Psoas muscle (tissue), 8 donors: ENCODE data around the gene CCNQ. TPM values are rescaled to one million over a fixed set of nuclear protein-coding genes. Genes with fewer than 3 reads are reported as not detected.

Source experiments
- ATAC-seq, 4 donors: fragments of 200-7000 bp; cut with Tn5 transposase; one replicate each; pipeline ENCODE4 v1.9.1; 2020; ENCODE audit warnings: moderate library complexity in 3 of 4, mild to moderate bottlenecking in 2 of 4
- DNase-seq, 2 donors: peaks; one replicate each; pipeline ENCODE4 v3.0.0-alpha.2; 2020
- H3K27ac ChIP-seq: fragments of 200-600 bp; one replicate; pipeline ENCODE4 v1.8.0; 2022
- H3K27me3 ChIP-seq, 3 donors: fragments of 200-600 bp in 1 of 3; one replicate each; pipeline versions ENCODE4 v1.6.1 to v1.8.0; 2013 to 2022; ENCODE audit warnings: low read length in 2 of 3, mild to moderate bottlenecking in 2 of 3, moderate library complexity in 1 of 3; ENCODE audit not compliant: insufficient read depth in 3 of 3
- H3K36me3 ChIP-seq, 2 donors: fragments of 200-600 bp in 1 of 2; one replicate each; pipeline versions ENCODE4 v1.6.1 to v1.8.0; 2013 to 2022; ENCODE audit warnings: low read depth in 1 of 2, mild to moderate bottlenecking in 1 of 2, moderate library complexity in 1 of 2; ENCODE audit not compliant: insufficient read depth in 1 of 2
- H3K4me1 ChIP-seq: fragments of 200-600 bp; one replicate; pipeline ENCODE4 v1.8.0; 2022
- H3K4me3 ChIP-seq: fragments of 200-600 bp; one replicate; pipeline ENCODE4 v1.8.0; 2022; ENCODE audit warnings: mild to moderate bottlenecking
- H3K9me3 ChIP-seq: fragments of 200-600 bp; one replicate; pipeline ENCODE4 v1.8.0; 2022
- WGBS, 3 donors: extraction: QIAGEN DNeasy Blood & Tissue Kit; methylation state at CpG; one replicate each; pipeline versions ENCODE4 v1.1.6 to v1.1.7; 2013; 5-methylcytosine and 5-hydroxymethylcytosine counted together
- intact Hi-C, 2 donors: fragments of 100-400 bp; cut with DNase I; formaldehyde crosslinking; loops; one replicate each; pipeline versions ENCODE4 v1.11.0 to v1.14.2; 2022
- polyA plus RNA-seq, 3 donors: library from polyadenylated mRNA; stranded (reverse); fragments of 200-250 nt; gene quantifications; one replicate each; pipeline ENCODE4 v1.2.3, GENCODE V29; 2013
- total RNA-seq, 4 donors: library from RNA; stranded (reverse); fragmentation: NEBNext Ultra II Directional in 2 of 4; extraction: Animal tissue kit (Norgen Biotek cat#: 25700) in 2 of 4; gene quantifications; one replicate each; pipeline versions ENCODE4 v1.2.1 to v1.2.4, GENCODE V29; 2021 to 2023
- TF ChIP-seq, protein P1 (sequence below): fragments of 200-600 bp; IDR thresholded peaks from one replicate; pipeline ENCODE4 v1.8.0; 2022; ENCODE audit warnings: antibody characterized with exemption
- donor health status: healthy with polysubstance abuse.
- donor health status: DM: no; HTN: no; CAD: no; lungs with moderate emphysema.
- donor health status: Bipolar disorder and iron deficiency.
- donor health status: healthy.
- donor health status: DM: yes; HTN: yes; CAD: no.
- donor health status: DM: no; HTN: no; CAD: no.
- donor health status: DM: no; HTN: no; CAD: no.
- donor health status: DM: yes; HTN: yes; CAD: no.

Gene CCNQ
- total and polyA plus RNA-seq, 7 donors, result 17.0 to 53.5 (median 34.3) TPM

DNA sequence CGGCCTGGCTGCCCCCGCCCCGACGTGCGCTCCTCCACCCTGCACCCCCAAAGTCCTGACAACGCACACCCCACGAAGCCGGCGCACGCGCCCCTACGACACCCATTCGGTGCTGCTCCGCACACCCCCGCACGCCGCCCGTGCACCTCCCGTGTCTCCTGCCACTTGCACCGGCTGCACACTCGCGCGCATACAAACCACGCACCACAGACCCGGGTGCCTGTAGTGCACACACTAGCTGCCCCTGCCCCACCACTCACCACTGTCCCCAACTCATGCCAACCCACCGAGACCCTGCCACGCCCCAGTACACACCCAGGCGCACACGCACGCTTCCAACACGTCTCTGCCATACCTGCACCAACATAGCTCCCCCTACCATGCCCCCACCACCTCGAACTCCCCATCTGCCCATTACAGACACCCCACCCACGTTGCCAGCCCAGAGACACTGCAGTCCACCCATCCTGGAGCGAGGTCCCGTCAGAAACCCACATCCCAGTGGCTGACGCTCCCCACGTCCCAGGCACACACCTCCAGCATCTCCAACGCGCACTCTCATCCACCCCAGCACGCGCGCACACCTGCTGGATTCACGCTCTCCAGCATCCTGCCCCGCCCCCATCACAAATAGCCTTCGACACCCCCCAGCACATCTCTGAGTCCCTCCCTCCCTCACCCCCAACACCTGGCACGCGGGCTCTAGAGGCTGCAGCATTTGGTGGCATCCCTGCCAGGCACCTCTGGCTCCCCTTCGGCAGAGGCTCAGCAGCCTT, 43.9 kb upstream of the CCNQ start:
- no peaks in the 10 kb centered on the region for H3K9me3 ChIP-seq
- whole genome bisulfite sequencing, 3 donors, result 4 to 30% (median 5%) methylated on average over 22 to 48 of the region's 48 CpGs
- no peak for DNase-seq
- TF ChIP-seq, protein P1, sequence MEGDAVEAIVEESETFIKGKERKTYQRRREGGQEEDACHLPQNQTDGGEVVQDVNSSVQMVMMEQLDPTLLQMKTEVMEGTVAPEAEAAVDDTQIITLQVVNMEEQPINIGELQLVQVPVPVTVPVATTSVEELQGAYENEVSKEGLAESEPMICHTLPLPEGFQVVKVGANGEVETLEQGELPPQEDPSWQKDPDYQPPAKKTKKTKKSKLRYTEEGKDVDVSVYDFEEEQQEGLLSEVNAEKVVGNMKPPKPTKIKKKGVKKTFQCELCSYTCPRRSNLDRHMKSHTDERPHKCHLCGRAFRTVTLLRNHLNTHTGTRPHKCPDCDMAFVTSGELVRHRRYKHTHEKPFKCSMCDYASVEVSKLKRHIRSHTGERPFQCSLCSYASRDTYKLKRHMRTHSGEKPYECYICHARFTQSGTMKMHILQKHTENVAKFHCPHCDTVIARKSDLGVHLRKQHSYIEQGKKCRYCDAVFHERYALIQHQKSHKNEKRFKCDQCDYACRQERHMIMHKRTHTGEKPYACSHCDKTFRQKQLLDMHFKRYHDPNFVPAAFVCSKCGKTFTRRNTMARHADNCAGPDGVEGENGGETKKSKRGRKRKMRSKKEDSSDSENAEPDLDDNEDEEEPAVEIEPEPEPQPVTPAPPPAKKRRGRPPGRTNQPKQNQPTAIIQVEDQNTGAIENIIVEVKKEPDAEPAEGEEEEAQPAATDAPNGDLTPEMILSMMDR, result no peak
- no peak for ATAC-seq
- H3K4me1 ChIP-seq, result peaks cover 4% of the 10 kb centered on the region
- peaks cover 0 to 64% (median 12%) of the 10 kb centered on the region in 3 donors for H3K27me3 ChIP-seq
- H3K36me3 ChIP-seq, result no peaks in the 10 kb centered on the region
- intact Hi-C loops, result no loop called here
- no peak overlapping the region for H3K27ac ChIP-seq
- peak overlapping the region; percentile 30 for H3K4me3 ChIP-seq

DNA sequence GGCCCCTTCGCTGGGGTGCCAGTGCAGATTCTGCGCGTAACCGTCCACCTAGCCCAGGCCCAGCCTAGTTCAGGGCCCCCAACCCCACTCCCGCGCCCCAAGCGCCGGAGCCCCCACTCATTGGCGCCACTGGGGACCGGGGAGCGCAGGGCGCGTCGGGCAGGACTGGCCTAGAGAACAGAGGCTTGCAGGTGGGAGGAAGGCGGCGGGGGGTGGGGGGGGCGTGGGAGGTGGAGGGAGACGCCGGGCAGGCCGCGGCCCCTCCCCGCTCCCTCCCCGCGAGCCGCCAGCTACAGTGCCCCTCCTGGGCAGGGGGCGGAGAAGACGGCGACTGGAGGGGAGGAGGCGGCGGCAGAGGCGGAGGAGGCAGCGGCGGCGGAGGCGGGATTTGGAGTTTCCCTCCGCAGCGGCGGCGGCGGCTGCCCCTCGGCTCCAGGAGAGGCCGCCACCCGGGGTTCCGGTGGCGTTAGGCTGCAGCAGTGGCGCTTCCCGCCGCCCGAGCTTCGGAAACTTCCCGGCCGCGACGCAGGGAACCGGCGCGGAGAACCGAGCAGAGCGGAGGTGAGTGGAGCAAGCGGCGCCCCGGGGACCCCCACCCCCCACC, 43.2 kb upstream of the CCNQ start:
- Histone ChIP-seq H3K36me3 (no peaks in the 10 kb centered on the region), H3K4me3 (peak overlapping the region; percentile 30), H3K4me1 (peaks cover 4% of the 10 kb centered on the region), H3K9me3 (no peaks in the 10 kb centered on the region), H3K27me3 (peaks cover 0 to 58% (median 12%) of the 10 kb centered on the region in 3 donors), H3K27ac (no peak overlapping the region)
- TF ChIP-seq, protein P1, result no peak
- ATAC-seq (no peak), DNase-seq (no peak)
- WGBS, 3 donors, result 4 to 27% methylated on average over 38 to 60 of the region's 62 CpGs; no CpG with 5 or more reads in 1 of the 3 donors
- intact Hi-C loops, result no loop called here

DNA sequence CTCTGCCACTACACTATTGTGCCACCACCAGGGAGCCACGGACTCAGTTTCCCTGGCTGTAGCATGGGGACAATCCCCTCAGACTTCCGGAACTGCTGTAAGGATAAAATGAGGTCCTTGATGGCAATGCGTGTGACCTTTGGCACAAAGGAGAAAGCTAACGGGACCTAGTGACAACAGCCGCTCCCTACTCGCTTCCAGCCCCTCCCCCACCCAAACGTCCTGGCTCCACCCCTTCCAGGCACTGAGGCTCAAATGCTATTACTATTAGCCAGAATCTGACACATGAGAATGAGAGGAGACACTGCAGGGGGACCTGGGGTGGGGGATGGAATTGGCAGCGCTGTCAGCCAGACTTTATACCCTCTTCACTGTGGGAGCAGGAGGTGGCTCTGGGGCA, 42.7 kb upstream of the CCNQ start:
- Histone ChIP-seq H3K27me3 (peaks cover 0 to 52% (median 10%) of the 10 kb centered on the region in 3 donors), H3K4me3 (no peak overlapping the region), H3K27ac (no peak overlapping the region), H3K36me3 (no peaks in the 10 kb centered on the region), H3K4me1 (peaks cover 4% of the 10 kb centered on the region), H3K9me3 (no peaks in the 10 kb centered on the region)
- 26 to 33% (median 26%) methylated on average over 6 to 8 of the region's 8 CpGs for WGBS, 3 donors
- ATAC-seq (no peak), DNase-seq (no peak)
- intact Hi-C loops, result no loop called here
- TF ChIP-seq, protein P1, result no peak

DNA sequence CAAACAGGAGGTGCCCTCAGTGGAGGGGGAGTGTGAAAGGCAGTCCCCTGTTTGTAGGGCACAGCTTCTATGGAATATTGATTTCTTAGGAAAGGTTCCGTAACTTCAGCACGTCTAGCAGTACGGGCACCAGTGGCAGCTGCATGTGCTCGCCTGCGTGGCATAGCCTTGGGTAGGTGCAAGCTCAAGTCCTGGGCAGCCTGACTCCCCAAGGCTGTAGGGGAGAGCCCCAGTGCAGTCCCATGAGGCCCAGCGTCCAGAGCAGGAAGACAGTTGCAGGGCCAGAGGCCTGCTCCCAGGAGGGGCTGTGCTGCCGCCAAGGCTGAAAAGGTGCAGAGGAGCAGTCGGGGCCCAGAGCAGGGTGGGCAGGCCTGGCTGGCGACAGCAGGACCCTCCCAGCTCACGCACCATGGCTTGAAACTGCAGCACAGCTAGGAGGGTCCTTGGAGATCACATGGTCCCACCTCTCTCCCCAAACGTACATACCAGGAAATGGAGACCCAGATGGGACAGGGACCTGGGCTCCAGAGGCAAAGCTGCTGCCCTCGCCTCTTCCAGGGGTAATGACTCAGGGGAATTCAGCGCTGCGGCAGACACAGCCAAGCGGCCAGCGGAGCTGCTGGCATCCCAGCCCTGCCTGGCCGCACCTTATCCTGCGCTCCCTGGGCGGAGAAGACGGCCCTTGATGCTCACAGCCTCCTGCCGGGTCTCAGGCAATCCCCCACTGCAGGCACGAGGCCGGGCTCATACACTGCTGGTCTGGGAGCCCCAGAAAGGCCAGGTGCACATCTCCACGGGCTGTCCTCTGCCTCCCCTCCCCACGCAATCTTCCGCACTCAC, 42.0 kb upstream of the CCNQ start:
- peak in 1 of 2 donors; percentile 40 for DNase-seq
- H3K27me3 ChIP-seq, result peaks cover 0 to 47% (median 9%) of the 10 kb centered on the region in 3 donors
- ATAC-seq, result no peak
- TF ChIP-seq, protein P1, result no peak
- H3K4me1 ChIP-seq, result peaks cover 4% of the 10 kb centered on the region
- intact Hi-C loops, result no loop called here
- no peaks in the 10 kb centered on the region for H3K9me3 ChIP-seq
- 57 to 71% (median 61%) methylated on average over 20 to 26 of the region's 26 CpGs for WGBS, 3 donors
- no peaks in the 10 kb centered on the region for H3K36me3 ChIP-seq
- H3K27ac ChIP-seq, result no peak overlapping the region
- no peak overlapping the region for H3K4me3 ChIP-seq
